Spleen (tissue), 11 donors: ENCODE measurements around the gene RTL5. TPM values are rescaled to one million over a fixed set of nuclear protein-coding genes. Genes with fewer than 3 reads are reported as not detected.
A peak's percentile ranks its signal among the peaks of the same experiment; 100 is the strongest.

ENCODE experiments used
- DNase-seq: peaks from one replicate; pipeline ENCODE4 v3.0.0-alpha.2; 2020
- H3K27ac ChIP-seq, 8 donors: fragments of 200-600 bp; sonication (generic) in 7 of 8; 1 replicate in 4 of 8; 2 replicates in 4 of 8; pipeline versions ENCODE4 v1.5.0 to v1.8.0; 2016 to 2021; ENCODE audit warnings: inconsistent platforms in 4 of 8, mild to moderate bottlenecking in 4 of 8, moderate library complexity in 1 of 8
- H3K27me3 ChIP-seq, 7 donors: fragments of 200-600 bp; sonication (generic) in 6 of 7; replicated peaks in 1 of 7; 1 replicate in 4 of 7; 2 replicates in 3 of 7; pipeline versions ENCODE4 v1.5.0 to v1.8.0; 2016 to 2021; ENCODE audit warnings: inconsistent platforms in 3 of 7, mild to moderate bottlenecking in 1 of 7
- H3K36me3 ChIP-seq, 6 donors: fragments of 200-600 bp; sonication (generic) in 5 of 6; 1 replicate in 4 of 6; 2 replicates in 2 of 6; pipeline versions ENCODE4 v1.5.0 to v1.8.0; 2016 to 2021; ENCODE audit warnings: inconsistent platforms in 2 of 6
- H3K4me1 ChIP-seq, 6 donors: fragments of 200-600 bp; sonication (generic) in 5 of 6; 1 replicate in 3 of 6; 2 replicates in 3 of 6; pipeline versions ENCODE4 v1.5.0 to v1.8.0; 2016 to 2021; ENCODE audit warnings: inconsistent platforms in 3 of 6
- H3K4me3 ChIP-seq, 8 donors: fragments of 200-600 bp; sonication (generic) in 7 of 8; 1 replicate in 4 of 8; 2 replicates in 4 of 8; pipeline versions ENCODE4 v1.5.0 to v1.8.0; 2016 to 2021; ENCODE audit warnings: inconsistent platforms in 4 of 8, mild to moderate bottlenecking in 4 of 8, moderate library complexity in 2 of 8
- H3K9me3 ChIP-seq, 8 donors: fragments of 200-600 bp; sonication (generic) in 7 of 8; 1 replicate in 4 of 8; 2 replicates in 4 of 8; pipeline versions ENCODE4 v1.5.0 to v1.8.0; 2016 to 2021; ENCODE audit warnings: inconsistent platforms in 4 of 8
- POLR2A ChIP-seq, 3 donors: fragments of 450-650 bp; IDR thresholded peaks; one replicate each; pipeline ENCODE4 v1.5.1; 2017; ENCODE audit warnings: antibody characterized with exemption in 3 of 3, mild to moderate bottlenecking in 1 of 3
- POLR2AphosphoS5 ChIP-seq, 3 donors: sonication (generic); formaldehyde crosslinking; IDR thresholded peaks; one replicate each; pipeline ENCODE4 v1.5.1; 2017; ENCODE audit warnings: antibody characterized with exemption in 3 of 3
- WGBS, 5 donors: extraction: QIAGEN DNeasy Blood & Tissue Kit in 3 of 5; methylation state at CpG; one replicate each; pipeline versions ENCODE4 v1.1.5 to v1.1.7; 2013 to 2018; 5-methylcytosine and 5-hydroxymethylcytosine counted together
- intact Hi-C: fragments of 100-400 bp; cut with DNase I; formaldehyde crosslinking; loops from one replicate; pipeline ENCODE4 v1.15.0; 2023; ENCODE audit warnings: low total_unique reads
- polyA plus RNA-seq, 3 donors: library from polyadenylated mRNA; stranded (reverse); fragments of 200-250 nt; gene quantifications; one replicate each; pipeline ENCODE4 v1.2.1, GENCODE V29; 2013
- total RNA-seq, 7 donors: library from RNA; depleted of rRNA in 3 of 7; stranded (reverse); fragments of >200 nt in 3 of 7; fragmentation: NEBNext Ultra II Directional in 4 of 7; extraction: Animal tissue kit (Norgen Biotek cat#: 25700) in 4 of 7; gene quantifications; one replicate each; pipeline versions ENCODE4 v1.1.0 to v1.2.1, GENCODE V29; 2016 to 2021
- TF ChIP-seq, protein P1 (sequence below), 11 experiments: fragments of 200-600 bp in 7 of 11; fragments of 450-650 bp in 4 of 11; sonication (generic) in 4 of 11; IDR thresholded peaks in 8 of 11; conservative IDR thresholded peaks in 3 of 11; 1 replicate in 7 of 11; 2 replicates in 4 of 11; pipeline versions ENCODE4 v1.4.0 to v1.8.0; 2016 to 2021; ENCODE audit warnings: antibody characterized with exemption in 11 of 11, inconsistent platforms in 4 of 11, mild to moderate bottlenecking in 1 of 11
- donor health status: healthy with polysubstance abuse.
- donor health status: DM: no; HTN: no; CAD: no; lungs with moderate emphysema.
- donor health status: DM: no; HTN: no; CAD: no.
- donor health status: Bipolar disorder and iron deficiency.
- donor health status: healthy.
- donor health status: DM: no; HTN: no; CAD: no.
- donor health status: DM: yes; HTN: yes; CAD: no.

RTL5 gene
- total and polyA plus RNA-seq, 10 donors: 0.46 to 5.9 (median 3.5) TPM

DNA sequence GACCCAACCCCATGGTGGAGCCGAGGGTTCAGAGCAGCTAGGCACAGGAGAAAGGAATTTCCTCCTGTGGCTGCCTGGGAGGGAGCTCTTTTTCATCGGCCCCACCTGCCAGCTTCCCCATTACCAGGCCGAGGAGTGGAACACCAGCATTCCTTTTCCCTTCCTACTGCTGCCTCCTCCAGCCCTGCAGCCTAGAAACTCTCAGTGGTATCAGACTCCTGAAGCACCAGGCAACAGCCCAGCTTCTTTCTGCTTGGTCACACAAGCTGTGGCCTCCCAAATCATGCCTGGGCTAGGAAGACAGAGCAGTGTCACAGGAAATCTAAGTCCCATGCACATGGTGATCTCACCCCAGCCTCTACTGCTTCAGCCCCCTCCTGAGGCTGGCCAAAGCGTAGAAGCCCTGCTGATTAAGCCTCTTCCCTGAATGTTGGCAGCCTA lies 30.1 kb downstream of the RTL5 start:
- Histone ChIP-seq H3K4me1 (peaks cover 0 to 73% (median 18%) of the 10 kb centered on the region in 6 donors), H3K4me3 (peak overlapping the region in 4 of 8 donors; percentile 2 to 62 (median 22)), H3K9me3 (no peaks in the 10 kb centered on the region), H3K27me3 (peaks cover 0 to 27% (median 3%) of the 10 kb centered on the region in 7 donors), H3K27ac (peak overlapping the region in 6 of 8 donors; percentile 38 to 90 (median 70)), H3K36me3 (no peaks in the 10 kb centered on the region)
- DNase-seq: no peak
- WGBS, 5 donors: 21 to 57% (median 30%) methylated on average over 2 to 4 of the region's 4 CpGs
- TF ChIP-seq POLR2A (IDR thresholded peaks at IDR 0.05) (no peak), POLR2AphosphoS5 (IDR thresholded peaks at IDR 0.05) (no peak)
- TF ChIP-seq, protein P1, sequence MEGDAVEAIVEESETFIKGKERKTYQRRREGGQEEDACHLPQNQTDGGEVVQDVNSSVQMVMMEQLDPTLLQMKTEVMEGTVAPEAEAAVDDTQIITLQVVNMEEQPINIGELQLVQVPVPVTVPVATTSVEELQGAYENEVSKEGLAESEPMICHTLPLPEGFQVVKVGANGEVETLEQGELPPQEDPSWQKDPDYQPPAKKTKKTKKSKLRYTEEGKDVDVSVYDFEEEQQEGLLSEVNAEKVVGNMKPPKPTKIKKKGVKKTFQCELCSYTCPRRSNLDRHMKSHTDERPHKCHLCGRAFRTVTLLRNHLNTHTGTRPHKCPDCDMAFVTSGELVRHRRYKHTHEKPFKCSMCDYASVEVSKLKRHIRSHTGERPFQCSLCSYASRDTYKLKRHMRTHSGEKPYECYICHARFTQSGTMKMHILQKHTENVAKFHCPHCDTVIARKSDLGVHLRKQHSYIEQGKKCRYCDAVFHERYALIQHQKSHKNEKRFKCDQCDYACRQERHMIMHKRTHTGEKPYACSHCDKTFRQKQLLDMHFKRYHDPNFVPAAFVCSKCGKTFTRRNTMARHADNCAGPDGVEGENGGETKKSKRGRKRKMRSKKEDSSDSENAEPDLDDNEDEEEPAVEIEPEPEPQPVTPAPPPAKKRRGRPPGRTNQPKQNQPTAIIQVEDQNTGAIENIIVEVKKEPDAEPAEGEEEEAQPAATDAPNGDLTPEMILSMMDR (IDR thresholded peaks at IDR 0.05 in 8 of 11, conservative IDR thresholded peaks at IDR 0.05 in 3 of 11): no peak
- intact Hi-C loops: no loop called here

DNA sequence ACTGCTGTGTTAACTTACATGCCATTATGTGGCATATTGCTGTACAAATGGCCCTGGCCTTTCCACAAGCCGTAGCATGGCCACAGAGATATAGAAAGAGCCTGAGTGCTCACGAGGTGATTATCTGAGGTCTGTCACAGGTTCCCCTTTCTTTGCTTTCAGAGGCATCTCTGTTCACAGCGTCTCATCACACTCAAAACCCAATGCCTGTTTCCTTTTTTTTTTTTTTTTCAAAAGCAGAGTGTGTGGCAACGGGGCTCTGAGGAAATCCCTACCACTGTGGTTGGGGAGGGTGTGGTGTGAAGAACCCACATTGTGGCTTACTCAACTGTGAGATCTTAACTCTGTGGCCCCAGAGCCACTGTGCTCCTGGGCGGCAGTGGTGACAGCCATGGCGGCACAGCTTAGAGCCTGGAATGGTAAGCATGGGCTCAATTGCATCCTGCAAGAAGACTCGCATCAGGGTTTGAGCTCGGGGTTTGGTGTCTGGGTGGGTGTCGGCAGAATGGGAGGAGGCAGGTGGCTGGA lies 30.8 kb downstream of the RTL5 start:
- Histone ChIP-seq H3K9me3 (no peaks in the 10 kb centered on the region), H3K4me3 (peak overlapping the region in 3 of 8 donors; percentile 22 to 62 (median 23)), H3K36me3 (no peaks in the 10 kb centered on the region), H3K27ac (peak overlapping the region in 7 of 8 donors; percentile 44 to 90 (median 74)), H3K27me3 (peaks cover 0 to 27% (median 3%) of the 10 kb centered on the region in 7 donors), H3K4me1 (peaks cover 0 to 71% (median 18%) of the 10 kb centered on the region in 6 donors)
- peak; percentile 90 for DNase-seq
- 22 to 43% (median 26%) methylated on average over 4 to 9 of the region's 9 CpGs for WGBS, 5 donors
- TF ChIP-seq, protein P1 (IDR thresholded peaks at IDR 0.05 in 8 of 11, conservative IDR thresholded peaks at IDR 0.05 in 3 of 11): no peak
- peak; percentile 39 to 77 (median 70) for TF ChIP-seq POLR2AphosphoS5 (IDR thresholded peaks at IDR 0.05)
- intact Hi-C loops: no loop called here

DNA sequence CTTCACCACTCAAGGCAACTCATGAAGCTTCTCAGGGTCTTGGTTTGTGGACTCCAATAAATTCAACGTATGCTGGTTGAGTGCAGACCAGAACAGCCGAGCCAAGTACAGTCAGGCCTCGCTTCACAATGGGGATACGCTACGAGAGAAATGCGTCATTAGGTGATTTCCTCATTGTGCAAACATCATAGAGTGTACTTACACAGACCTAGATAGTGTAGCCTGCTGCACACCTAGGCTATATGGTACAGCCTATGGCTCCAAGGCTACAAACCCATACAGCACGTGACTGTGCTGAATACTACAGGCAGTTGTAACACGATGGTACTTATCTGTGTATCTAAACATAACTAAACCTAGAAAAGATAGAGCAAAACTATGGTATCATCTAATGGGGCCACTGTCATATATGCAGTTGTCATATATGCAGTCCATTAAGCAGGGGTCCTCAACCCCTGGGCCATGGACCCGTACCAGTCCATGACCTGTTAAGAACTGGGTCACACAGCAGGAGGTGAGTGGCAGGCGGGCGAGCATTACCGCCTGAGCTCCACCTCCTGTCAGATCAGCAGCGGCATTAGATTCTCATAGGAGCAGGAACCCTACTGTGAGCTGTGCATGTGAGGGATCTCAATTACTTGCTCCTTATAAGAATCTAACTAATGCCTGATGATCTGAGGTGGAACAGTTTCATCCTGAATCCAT lies 31.5 kb downstream of the RTL5 start:
- DNase-seq: no peak
- Histone ChIP-seq H3K27ac (peak overlapping the region in 7 of 8 donors; percentile 44 to 90 (median 74)), H3K4me1 (peaks cover 0 to 71% (median 22%) of the 10 kb centered on the region in 6 donors), H3K9me3 (no peaks in the 10 kb centered on the region), H3K36me3 (no peaks in the 10 kb centered on the region), H3K27me3 (peaks cover 0 to 27% (median 3%) of the 10 kb centered on the region in 7 donors), H3K4me3 (peak overlapping the region in 1 of 8 donors; percentile 52)
- peak in 1 of 3 donors; percentile 19 for TF ChIP-seq POLR2AphosphoS5 (IDR thresholded peaks at IDR 0.05)
- TF ChIP-seq, protein P1 (IDR thresholded peaks at IDR 0.05 in 8 of 11, conservative IDR thresholded peaks at IDR 0.05 in 3 of 11): no peak
- 36 to 70% (median 61%) methylated on average over 8 to 13 of the region's 13 CpGs for WGBS, 5 donors
- intact Hi-C loops: no loop called here

DNA sequence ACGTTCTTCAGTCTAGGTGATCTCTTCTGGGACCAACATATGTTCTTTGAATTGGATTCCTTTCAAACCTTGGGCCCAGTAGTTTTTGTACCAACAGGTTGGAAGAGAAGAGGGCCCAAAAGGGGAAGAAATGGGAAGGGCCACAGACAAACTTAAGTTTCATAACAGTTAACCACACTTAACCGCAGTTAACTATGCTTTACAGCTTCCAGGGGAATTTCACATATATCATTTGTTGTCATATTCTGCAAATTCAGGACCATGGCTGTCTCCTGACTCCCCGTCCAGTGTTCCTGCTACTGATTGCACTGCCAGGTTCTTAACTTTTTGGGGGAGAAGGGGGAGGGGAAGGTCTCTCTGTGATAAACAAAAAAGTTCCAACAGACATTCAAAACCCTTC lies 34.6 kb downstream of the RTL5 start:
- intact Hi-C loops: no loop called here

More for the DNA sequence above, 34.6 kb downstream of the RTL5 start:
- no peaks in the 10 kb centered on the region for H3K36me3 ChIP-seq
- DNase-seq: no peak
- H3K27ac ChIP-seq: peak overlapping the region in 6 of 8 donors; percentile 37 to 90 (median 54)
- peak overlapping the region in 1 of 8 donors; percentile 27 for H3K4me3 ChIP-seq
- peaks cover 0 to 11% (median 0%) of the 10 kb centered on the region in 7 donors for H3K27me3 ChIP-seq
- no peaks in the 10 kb centered on the region for H3K9me3 ChIP-seq
- no peak for TF ChIP-seq POLR2A (IDR thresholded peaks at IDR 0.05)
- TF ChIP-seq, protein P1 (IDR thresholded peaks at IDR 0.05 in 8 of 11, conservative IDR thresholded peaks at IDR 0.05 in 3 of 11): no peak
- TF ChIP-seq POLR2AphosphoS5 (IDR thresholded peaks at IDR 0.05): no peak
- peaks cover 0 to 62% (median 28%) of the 10 kb centered on the region in 6 donors for H3K4me1 ChIP-seq
- 40 to 50% (median 44%) methylated on average over 3 of the region's 3 CpGs for WGBS, 5 donors
